A172 (cell line): ENCODE measurements around the gene TCEA2. TPM values are rescaled to one million over a fixed set of nuclear protein-coding genes. Genes with fewer than 3 reads are reported as not detected.
"Not testable (repeated sequence)": the region's sequence is repeated elsewhere in the genome, so short reads cannot be mapped to it uniquely, and the experiment has no call there.

Source experiments
- DNase-seq: peaks from one replicate; pipeline ENCODE4 v3.0.0-alpha.2; 2015; ENCODE audit warnings: low spot score
- total RNA-seq: library from RNA; depleted of rRNA; stranded (reverse); fragments of >200 nt; shearing (Covaris generic); gene quantifications from 2 replicates; pipeline ENCODE4 v1.2.3, GENCODE V29; 2014

The TCEA2 gene
- total RNA-seq, 1 experiment from 2014 or later = 58.3 TPM

- DNase-seq = no peak
These were observed 46.0 kb downstream of the TCEA2 start for GRCh38 chr20:64108731-64109681.

GRCh38 chr20:64109831-64110391 is 46.9 kb downstream of the TCEA2 start:
- no peak for DNase-seq

- DNase-seq = no peak
These were observed 47.5 kb downstream of the TCEA2 start for GRCh38 chr20:64110411-64111068.

GRCh38 chr20:64111841-64112641 is 49.0 kb downstream of the TCEA2 start:
- DNase-seq = no peak

- no peak for DNase-seq
These were observed 49.9 kb downstream of the TCEA2 start for GRCh38 chr20:64112691-64113443.

GRCh38 chr20:64113444-64113775 is 50.4 kb downstream of the TCEA2 start:
- no peak for DNase-seq

- DNase-seq = no peak
These were observed 50.9 kb downstream of the TCEA2 start for GRCh38 chr20:64113796-64114355.

- DNase-seq = no peak
These were observed 51.5 kb downstream of the TCEA2 start for GRCh38 chr20:64114356-64114971.

- no peak for DNase-seq
These were observed 52.3 kb downstream of the TCEA2 start for GRCh38 chr20:64115171-64115911.

GRCh38 chr20:64116016-64116415 is 53.0 kb downstream of the TCEA2 start:
- DNase-seq = no peak

GRCh38 chr20:64116541-64117431 is 53.8 kb downstream of the TCEA2 start:
- no peak for DNase-seq

GRCh38 chr20:64117432-64117777 is 54.4 kb downstream of the TCEA2 start:
- not testable (repeated sequence) for DNase-seq

GRCh38 chr20:64119301-64119680 is 56.3 kb downstream of the TCEA2 start:
- DNase-seq = no peak

GRCh38 chr20:64119681-64120341 is 56.8 kb downstream of the TCEA2 start:
- DNase-seq = no peak

GRCh38 chr20:64121586-64121985 is 58.6 kb downstream of the TCEA2 start:
- no peak for DNase-seq
